ENCODE data around the gene TM4SF5.

Gene TM4SF5, protein sequence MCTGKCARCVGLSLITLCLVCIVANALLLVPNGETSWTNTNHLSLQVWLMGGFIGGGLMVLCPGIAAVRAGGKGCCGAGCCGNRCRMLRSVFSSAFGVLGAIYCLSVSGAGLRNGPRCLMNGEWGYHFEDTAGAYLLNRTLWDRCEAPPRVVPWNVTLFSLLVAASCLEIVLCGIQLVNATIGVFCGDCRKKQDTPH

GRCh38 chr17:4771519-4772234 lies at the start of gene TM4SF5:
Gene TM4SF5, plus strand, starts transcription at chr17:4771886. Its CDS starts 37 bp downstream, at chr17:4771923.
- no peak for TF ChIP-seq CTCF (conservative IDR thresholded peaks at IDR 0.05; ENCODE audit: low read depth, low read length)
- DNase-seq (ENCODE audit: low read depth): no peak
- H3K4me3 ChIP-seq (ENCODE audit: low read depth, low read length): no peak within 1 kb of the TSS

GRCh38 chr17:4722678-4723240 lies 48.9 kb upstream of the TM4SF5 start:
- no peak overlapping the region for H3K4me3 ChIP-seq (ENCODE audit: low read depth, low read length)
- DNase-seq (ENCODE audit: low read depth): no peak
- TF ChIP-seq CTCF (conservative IDR thresholded peaks at IDR 0.05; ENCODE audit: low read depth, low read length): no peak

GRCh38 chr17:4724650-4725049 lies 47.0 kb upstream of the TM4SF5 start:
- TF ChIP-seq CTCF (conservative IDR thresholded peaks at IDR 0.05; ENCODE audit: low read depth, low read length): no peak
- DNase-seq (ENCODE audit: low read depth): no peak
- H3K4me3 ChIP-seq (ENCODE audit: low read depth, low read length): no peak overlapping the region

DNA sequence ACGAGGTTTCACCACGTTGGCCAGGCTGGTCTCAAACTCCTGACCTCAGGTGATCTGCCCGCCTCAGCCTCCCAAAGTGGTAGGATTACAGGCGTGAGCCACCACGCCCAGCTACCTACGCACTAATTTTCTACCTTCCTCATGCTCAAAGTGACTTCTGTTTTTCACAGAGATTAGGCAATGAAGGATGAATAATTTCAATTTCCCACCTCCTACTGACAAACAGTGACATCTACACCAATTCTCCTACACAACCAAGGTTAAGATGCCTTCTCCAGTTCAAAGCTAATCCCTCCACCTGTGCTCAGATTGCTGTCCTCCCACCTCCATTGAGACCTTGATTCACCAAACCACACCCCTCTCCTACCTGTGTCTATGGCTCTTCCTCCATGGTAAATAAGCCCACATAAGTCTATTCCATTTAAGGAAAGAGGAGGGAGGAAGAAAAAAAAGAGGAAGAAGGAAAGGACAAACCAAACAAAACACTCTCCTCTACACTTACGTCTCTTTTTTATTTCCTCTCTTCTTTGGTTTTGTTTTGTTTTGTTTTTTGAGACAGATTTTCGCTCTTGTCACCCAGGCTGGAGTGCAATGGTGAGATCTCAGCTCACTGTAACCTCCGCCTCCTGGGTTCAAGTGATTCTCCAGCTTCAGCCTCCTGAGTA lies 45.9 kb upstream of the TM4SF5 start:
- H3K4me3 ChIP-seq (ENCODE audit: low read depth, low read length): no peak overlapping the region
- TF ChIP-seq CTCF (conservative IDR thresholded peaks at IDR 0.05; ENCODE audit: low read depth, low read length): no peak
- no peak for DNase-seq (ENCODE audit: low read depth)

- DNase-seq (ENCODE audit: low read depth): no peak
- no peak for TF ChIP-seq CTCF (conservative IDR thresholded peaks at IDR 0.05; ENCODE audit: low read depth, low read length)
- H3K4me3 ChIP-seq (ENCODE audit: low read depth, low read length): no peak overlapping the region
Observed at GRCh38 chr17:4728124-4728523, 43.6 kb upstream of the TM4SF5 start.

GRCh38 chr17:4733073-4733531 lies 38.6 kb upstream of the TM4SF5 start:
- DNase-seq (ENCODE audit: low read depth): no peak
- TF ChIP-seq CTCF (conservative IDR thresholded peaks at IDR 0.05; ENCODE audit: low read depth, low read length): peak; percentile 33
- no peak overlapping the region for H3K4me3 ChIP-seq (ENCODE audit: low read depth, low read length)
